GM12878 (cell line): ENCODE results near the gene HSD3B1. TPM values are rescaled to one million over a fixed set of nuclear protein-coding genes. Genes with fewer than 3 reads are reported as not detected.

Source experiments
- ATAC-seq: fragments of 200-7000 bp; cut with Tn5 transposase; 3 replicates; pipeline ENCODE4 v1.9.1; 2020; ENCODE audit warnings: mild to moderate bottlenecking, moderate library complexity
- BruUV-seq: library from RNA; stranded (reverse); fragments of 400-500 nt; replicated peaks from 2 replicates; lab custom pipeline; 2021; lab: Mats Ljungman, UMichigan
- CTCF ChIA-PET: fragments of 300-600 bp; sonication (Branson Sonifier 250); formaldehyde crosslinking; extraction: SDS; loops from one replicate; lab custom pipeline; 2021; ENCODE audit warnings: inconsistent platforms; lab: Yijun Ruan, JAX
- POLR2A ChIA-PET: fragments of 350-600 bp; formaldehyde crosslinking; extraction: SDS; loops from one replicate; lab custom pipeline; 2021; ENCODE audit warnings: inconsistent platforms; lab: Charles Lee
- RAD21 ChIA-PET: fragments of 300-600 bp; sonication (Branson Sonifier 250); formaldehyde crosslinking; loops from one replicate; lab custom pipeline; 2023; ENCODE audit warnings: antibody characterized with exemption; ENCODE audit not compliant: unreplicated experiment; lab: Charles Lee
- SMC1A ChIA-PET: fragments of 300-600 bp; sonication (Branson Sonifier 250); formaldehyde crosslinking; loops from one replicate; lab custom pipeline; 2023; ENCODE audit not compliant: unreplicated experiment, uncharacterized antibody; lab: Charles Lee
- DNase-seq: peaks from one replicate; pipeline ENCODE4 v3.0.0-alpha.2; 2011; ENCODE audit warnings: low read depth, low spot score
- FAIRE-seq: peaks from 3 replicates; lab custom pipeline; 2011; peaks lifted over from hg19 to GRCh38; lab: Jason Lieb, UNC
- H2AFZ ChIP-seq: 2 replicates; pipeline ENCODE4 v1.6.0; 2011; ENCODE audit warnings: low read depth, low read length, control low read depth; ENCODE audit not compliant: control insufficient read depth
- H3K27ac ChIP-seq: 2 replicates; pipeline ENCODE4 v1.5.1; 2011; ENCODE audit warnings: control low read depth; ENCODE audit not compliant: control insufficient read depth, insufficient read depth
- H3K27me3 ChIP-seq, 2 experiments: replicated peaks in 1 of 2; 2 replicates each; pipeline versions ENCODE4 v1.6.0 to v1.6.1; 2011; ENCODE audit warnings: low read length in 1 of 2; ENCODE audit not compliant: control insufficient read depth in 2 of 2, insufficient read depth in 2 of 2
- H3K36me3 ChIP-seq, 2 experiments: 2 replicates each; pipeline ENCODE4 v1.5.1; 2011; ENCODE audit warnings: low read length in 1 of 2; ENCODE audit not compliant: control insufficient read depth in 2 of 2, insufficient read depth in 2 of 2
- H3K4me1 ChIP-seq: 2 replicates; pipeline ENCODE4 v1.6.1; 2011; ENCODE audit warnings: mild to moderate bottlenecking, low read length, moderate library complexity, mixed read lengths; ENCODE audit not compliant: control insufficient read depth, insufficient read depth
- H3K4me2 ChIP-seq: 2 replicates; pipeline ENCODE4 v1.6.0; 2011; ENCODE audit warnings: control low read depth; ENCODE audit not compliant: control insufficient read depth, insufficient read depth
- H3K4me3 ChIP-seq: fragments of 200-600 bp; sonication (generic); 2 replicates; pipeline ENCODE4 v1.5.1; 2016
- H3K79me2 ChIP-seq: 2 replicates; pipeline ENCODE4 v1.6.0; 2011; ENCODE audit warnings: low read length; ENCODE audit not compliant: control insufficient read depth, insufficient read depth
- H3K9ac ChIP-seq: 2 replicates; pipeline ENCODE4 v1.8.0; 2011; ENCODE audit warnings: low read length, control low read depth, mixed read lengths; ENCODE audit not compliant: control insufficient read depth, insufficient read depth
- H3K9me3 ChIP-seq: replicated peaks from 3 replicates; pipeline ENCODE4 v1.5.1; 2011; ENCODE audit warnings: mild to moderate bottlenecking, low read length; ENCODE audit not compliant: control insufficient read depth, insufficient read depth
- H4K20me1 ChIP-seq: 2 replicates; pipeline ENCODE4 v1.6.0; 2011; ENCODE audit not compliant: control insufficient read depth, insufficient read depth
- BRCA1 ChIP-seq: IDR thresholded peaks from 2 replicates; pipeline ENCODE4 v1.6.1; 2011; ENCODE audit warnings: low read depth, low read length, improper control_type of control experiment
- KDM1A ChIP-seq: fragments of 200-600 bp; sonication (generic); IDR thresholded peaks from 2 replicates; pipeline ENCODE4 v1.6.1; 2016; ENCODE audit warnings: borderline replicate concordance
- ZBTB11 ChIP-seq: fragments of 450-650 bp; formaldehyde crosslinking; IDR thresholded peaks from 2 replicates; pipeline ENCODE4 v1.5.0; 2022; ENCODE audit warnings: mild to moderate bottlenecking, missing genetic modification characterization
- WGBS: methylation state at CpG from one replicate; pipeline ENCODE4 v1.1.6; 2016; ENCODE audit warnings: low lambda C conversion rate; ENCODE audit not compliant: insufficient replicate concordance, insufficient coverage; ENCODE audit errors: missing lambda C conversion rate; 5-methylcytosine and 5-hydroxymethylcytosine counted together
- in situ Hi-C: fragments of 300-500 bp; cut with MboI; formaldehyde crosslinking; loops from 9 replicates; pipeline ENCODE4 v1.14.3; 2018; ENCODE audit warnings: mixed read lengths
- intact Hi-C: fragments of 100-400 bp; cut with micrococcal nuclease; formaldehyde crosslinking; loops from one replicate; pipeline ENCODE4 v1.14.2; 2022; ENCODE audit not compliant: unreplicated experiment
- polyA plus RNA-seq, 11 experiments: library from polyadenylated mRNA; depleted of rRNA in 4 of 11; unstranded in 6 of 11; stranded (reverse) in 5 of 11; fragments of >200 nt; fragmentation: Nextera tagmentation in 4 of 11; fragmentation: Illumina TruSeq in 1 of 11; extraction: Ambion mirVana in 4 of 11; extraction: Trizol in 1 of 11; gene quantifications; 1 replicate in 1 of 11; 2 replicates in 10 of 11; pipeline versions ENCODE4 v1.2.1 to v1.2.3, GENCODE V29; 2011 to 2016; ENCODE audit warnings: inconsistent platforms in 2 of 11, missing spikeins in 2 of 11, low read depth in 1 of 11
- total RNA-seq, 4 experiments: library from RNA; depleted of rRNA in 3 of 4; stranded (reverse); fragments of >200 nt in 3 of 4; fragmentation: Illumina TruSeq in 1 of 4; extraction: Trizol in 1 of 4; gene quantifications; 2 replicates each; pipeline versions ENCODE4 v1.2.1 to v1.2.3, GENCODE V29; 2013 to 2021
- TF ChIP-seq, protein P1 (sequence below), 3 experiments: IDR thresholded peaks in 2 of 3; conservative IDR thresholded peaks in 1 of 3; 2 replicates each; pipeline ENCODE4 v1.5.1; 2011; ENCODE audit warnings: low read depth in 3 of 3, low read length in 3 of 3, mild to moderate bottlenecking in 3 of 3, control low read depth in 2 of 3, moderate library complexity in 2 of 3, inconsistent platforms in 1 of 3, mixed read lengths in 1 of 3; ENCODE audit not compliant: control insufficient read depth in 2 of 3, insufficient read depth in 1 of 3; ENCODE audit errors: extremely low read depth in 1 of 3

Gene HSD3B1
- total and polyA plus RNA-seq, 10 of the 15 experiments (the other 5 are each of a cell fraction or from before 2014, with no cell fraction given), result not detected

- FAIRE-seq (no peak), ATAC-seq (no peak), DNase-seq (no peak)
- ChIA-PET CTCF (interaction anchor here (1.3 kb wide), 2 partner anchors 64 to 174 kb away, joined by 3 read pairs; no protein-coding TSS in a partner anchor), POLR2A (no interaction called here), RAD21 (interaction anchor here (1.5 kb wide), 1 partner anchor 273 kb away, joined by 3 read pairs; no protein-coding TSS in a partner anchor), SMC1A (no interaction called here)
- H4K20me1 ChIP-seq, result no peaks in the 10 kb centered on the region
- intact Hi-C loops (loop anchor here (2.0 to 5.0 kb wide), 2 partner anchors 63 to 176 kb away; no protein-coding TSS in a partner anchor), in situ Hi-C loops (no loop called here)
- WGBS, result 22% methylated on average over 7 of the region's 7 CpGs
- H3K4me2 ChIP-seq, result no peak overlapping the region
- no peaks in the 10 kb centered on the region for H3K9me3 ChIP-seq
- no peaks in the 10 kb centered on the region for H3K79me2 ChIP-seq
- no peak overlapping the region for H3K4me3 ChIP-seq
- no peak overlapping the region for H2AFZ ChIP-seq
- H3K4me1 ChIP-seq, result no peaks in the 10 kb centered on the region
- no peaks in the 10 kb centered on the region for H3K36me3 ChIP-seq
- no peak overlapping the region for H3K27ac ChIP-seq
- TF ChIP-seq, protein P1, sequence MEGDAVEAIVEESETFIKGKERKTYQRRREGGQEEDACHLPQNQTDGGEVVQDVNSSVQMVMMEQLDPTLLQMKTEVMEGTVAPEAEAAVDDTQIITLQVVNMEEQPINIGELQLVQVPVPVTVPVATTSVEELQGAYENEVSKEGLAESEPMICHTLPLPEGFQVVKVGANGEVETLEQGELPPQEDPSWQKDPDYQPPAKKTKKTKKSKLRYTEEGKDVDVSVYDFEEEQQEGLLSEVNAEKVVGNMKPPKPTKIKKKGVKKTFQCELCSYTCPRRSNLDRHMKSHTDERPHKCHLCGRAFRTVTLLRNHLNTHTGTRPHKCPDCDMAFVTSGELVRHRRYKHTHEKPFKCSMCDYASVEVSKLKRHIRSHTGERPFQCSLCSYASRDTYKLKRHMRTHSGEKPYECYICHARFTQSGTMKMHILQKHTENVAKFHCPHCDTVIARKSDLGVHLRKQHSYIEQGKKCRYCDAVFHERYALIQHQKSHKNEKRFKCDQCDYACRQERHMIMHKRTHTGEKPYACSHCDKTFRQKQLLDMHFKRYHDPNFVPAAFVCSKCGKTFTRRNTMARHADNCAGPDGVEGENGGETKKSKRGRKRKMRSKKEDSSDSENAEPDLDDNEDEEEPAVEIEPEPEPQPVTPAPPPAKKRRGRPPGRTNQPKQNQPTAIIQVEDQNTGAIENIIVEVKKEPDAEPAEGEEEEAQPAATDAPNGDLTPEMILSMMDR (IDR thresholded peaks at IDR 0.05 in 2 of 3, conservative IDR thresholded peaks at IDR 0.05 in 1 of 3; ENCODE audit: control insufficient read depth in 2 of 3, extremely low read depth in 1 of 3, insufficient read depth in 1 of 3, low read depth in 3 of 3, low read length in 3 of 3), result no peak
- TF ChIP-seq KDM1A (no peak), ZBTB11 (no peak), BRCA1 (no peak)
- no peak overlapping the region for H3K9ac ChIP-seq
- no TSS peak for BruUV-seq
- H3K27me3 ChIP-seq, result no peaks in the 10 kb centered on the region
Observed at GRCh38 chr1:119547805-119548204, 40.8 kb downstream of the HSD3B1 start.
